Measurements from ENCODE around the gene ZNF646.

Gene ZNF646

DNA sequence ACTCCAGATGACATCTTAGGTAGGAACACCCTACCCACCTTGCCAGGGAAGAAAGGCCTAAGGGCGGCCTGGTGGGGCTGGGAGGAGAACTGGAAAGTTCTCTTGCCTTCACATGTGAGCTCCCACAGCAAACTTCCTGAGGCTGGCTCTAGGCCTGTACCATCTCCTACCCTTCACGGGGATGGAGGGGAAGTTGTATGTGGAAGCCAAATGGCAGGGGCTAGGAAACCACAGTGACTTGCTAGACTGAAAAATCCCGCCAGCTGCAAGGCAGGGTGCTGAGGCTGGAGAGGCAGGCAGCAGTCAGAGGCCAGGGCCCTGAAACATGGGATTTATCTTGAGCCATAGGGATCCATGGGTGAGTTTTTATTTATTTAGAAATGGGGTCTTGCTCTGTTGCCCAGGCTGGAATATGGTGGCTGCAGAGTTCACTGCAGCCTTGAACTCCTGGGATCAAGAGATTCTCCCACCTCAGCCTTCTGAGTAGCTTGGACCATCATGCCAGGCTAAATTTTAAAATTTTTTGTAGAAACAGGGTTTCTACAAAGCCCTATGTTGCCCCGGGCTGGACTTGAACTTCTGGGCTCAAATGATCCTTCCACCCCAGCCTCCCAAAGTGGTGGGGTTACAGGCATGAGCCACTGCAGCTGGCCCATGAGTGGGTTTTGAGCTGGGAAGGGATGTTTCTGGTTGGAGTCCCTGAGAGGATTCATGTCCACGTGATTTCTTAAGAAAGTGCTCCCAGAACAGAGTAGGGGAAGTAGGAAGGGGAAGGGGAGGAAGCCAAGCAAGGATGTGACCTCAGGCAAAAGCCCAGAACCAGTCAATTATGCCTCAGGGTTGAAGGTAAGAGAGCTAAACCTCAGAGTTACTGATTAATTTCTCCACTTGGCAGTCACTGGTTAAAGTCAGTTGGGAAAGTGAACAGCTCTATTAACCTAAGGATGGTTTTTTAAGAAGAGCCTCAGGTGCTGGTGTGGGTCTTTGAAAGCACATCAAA, 39.2 kb downstream of the ZNF646 start:
- no peaks in the 10 kb centered on the region for H3K27me3 ChIP-seq (ENCODE audit: insufficient read depth, low read length)
- peaks cover 36% of the 10 kb centered on the region for H3K36me3 ChIP-seq (ENCODE audit: insufficient read depth, low read depth, low read length)
- H3K4me3 ChIP-seq (ENCODE audit: low read length), result no peak overlapping the region
- H3K27ac ChIP-seq (ENCODE audit: low read length), result no peak overlapping the region
- no peak overlapping the region for H3K9ac ChIP-seq (ENCODE audit: low read depth, low read length)
- H3K9me3 ChIP-seq (ENCODE audit: insufficient read depth, low read depth, low read length), result no peaks in the 10 kb centered on the region
- peaks cover 4% of the 10 kb centered on the region for H3K4me1 ChIP-seq (ENCODE audit: insufficient read depth, low read length)

DNA sequence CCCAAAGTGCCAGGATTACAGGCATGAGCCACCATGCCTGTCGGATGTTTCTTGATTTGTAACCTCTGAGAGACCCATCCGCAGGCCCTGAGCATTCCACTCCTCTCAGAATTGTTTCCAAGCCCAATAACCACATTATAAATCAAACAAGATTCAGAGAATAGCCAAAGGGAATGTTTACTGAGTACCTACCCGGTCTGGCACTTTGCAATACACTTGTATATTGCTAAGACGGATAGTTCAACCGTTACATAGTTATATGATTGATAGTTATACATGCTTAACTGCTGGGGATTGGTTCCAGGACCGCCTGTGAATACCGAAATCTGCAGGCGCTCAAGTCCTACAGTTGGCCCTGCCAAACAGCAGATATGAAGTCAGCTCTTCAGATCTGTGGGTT, 40.2 kb downstream of the ZNF646 start:
- H3K27ac ChIP-seq (ENCODE audit: low read length), result no peak overlapping the region
- H3K36me3 ChIP-seq (ENCODE audit: insufficient read depth, low read depth, low read length), result peaks cover 44% of the 10 kb centered on the region
- H3K9ac ChIP-seq (ENCODE audit: low read depth, low read length), result no peak overlapping the region
- no peak overlapping the region for H3K4me3 ChIP-seq (ENCODE audit: low read length)
- H3K27me3 ChIP-seq (ENCODE audit: insufficient read depth, low read length), result no peaks in the 10 kb centered on the region
- H3K9me3 ChIP-seq (ENCODE audit: insufficient read depth, low read depth, low read length), result no peaks in the 10 kb centered on the region
- peaks cover 5% of the 10 kb centered on the region for H3K4me1 ChIP-seq (ENCODE audit: insufficient read depth, low read length)

DNA sequence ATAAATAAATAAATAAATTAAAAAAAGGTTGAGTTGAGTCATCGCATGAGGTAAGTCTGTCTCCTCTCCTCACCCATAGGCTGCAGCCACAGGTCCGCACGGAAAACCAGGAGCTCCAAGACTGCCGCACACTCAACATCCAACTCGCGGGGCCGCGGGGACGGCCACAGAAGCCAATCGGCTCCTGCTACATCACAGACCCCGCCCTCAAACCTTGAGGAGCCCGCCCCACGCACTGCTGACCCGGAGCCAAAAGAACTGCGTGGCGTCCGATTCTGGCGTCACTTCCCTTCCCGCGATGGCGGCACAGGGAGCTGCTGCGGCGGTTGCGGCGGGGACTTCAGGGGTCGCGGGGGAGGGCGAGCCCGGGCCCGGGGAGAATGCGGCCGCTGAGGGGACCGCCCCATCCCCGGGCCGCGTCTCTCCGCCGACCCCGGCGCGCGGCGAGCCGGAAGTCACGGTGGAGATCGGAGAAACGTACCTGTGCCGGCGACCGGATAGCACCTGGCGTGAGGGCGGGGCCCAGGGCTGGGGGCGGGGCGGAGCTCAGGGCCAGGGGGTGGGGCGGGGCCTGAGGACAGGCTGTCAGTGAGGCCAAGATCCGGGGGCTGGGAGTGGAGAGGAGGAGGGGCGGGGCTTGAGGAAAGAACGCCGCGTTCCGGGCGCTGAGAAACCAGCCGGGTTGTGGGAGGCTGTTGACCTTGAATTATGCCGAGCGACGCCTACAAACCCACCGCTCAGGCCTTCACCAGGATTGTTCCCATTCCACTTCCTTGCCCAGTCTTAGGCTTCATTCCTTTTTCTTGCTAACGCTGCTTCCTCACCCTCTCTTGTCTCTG, 43.4 kb downstream of the ZNF646 start, which contains the start of gene KAT8:
KAT8 (plus strand) TSS at position 281 of the 839 bp plus-strand sequence; CDS start at position 299, 18 bp downstream.
- Histone ChIP-seq H3K4me1 (ENCODE audit: insufficient read depth, low read length) (peaks cover 5% of the 10 kb centered on the region), H3K27ac (ENCODE audit: low read length) (peak within 1 kb of the TSS; percentile 44), H3K36me3 (ENCODE audit: insufficient read depth, low read depth, low read length) (peaks cover 46% of the 10 kb centered on the region), H3K27me3 (ENCODE audit: insufficient read depth, low read length) (no peaks in the 10 kb centered on the region), H3K9me3 (ENCODE audit: insufficient read depth, low read depth, low read length) (no peaks in the 10 kb centered on the region), H3K9ac (ENCODE audit: low read depth, low read length) (peak within 1 kb of the TSS; percentile 81), H3K4me3 (ENCODE audit: low read length) (peak within 1 kb of the TSS; percentile 85)

DNA sequence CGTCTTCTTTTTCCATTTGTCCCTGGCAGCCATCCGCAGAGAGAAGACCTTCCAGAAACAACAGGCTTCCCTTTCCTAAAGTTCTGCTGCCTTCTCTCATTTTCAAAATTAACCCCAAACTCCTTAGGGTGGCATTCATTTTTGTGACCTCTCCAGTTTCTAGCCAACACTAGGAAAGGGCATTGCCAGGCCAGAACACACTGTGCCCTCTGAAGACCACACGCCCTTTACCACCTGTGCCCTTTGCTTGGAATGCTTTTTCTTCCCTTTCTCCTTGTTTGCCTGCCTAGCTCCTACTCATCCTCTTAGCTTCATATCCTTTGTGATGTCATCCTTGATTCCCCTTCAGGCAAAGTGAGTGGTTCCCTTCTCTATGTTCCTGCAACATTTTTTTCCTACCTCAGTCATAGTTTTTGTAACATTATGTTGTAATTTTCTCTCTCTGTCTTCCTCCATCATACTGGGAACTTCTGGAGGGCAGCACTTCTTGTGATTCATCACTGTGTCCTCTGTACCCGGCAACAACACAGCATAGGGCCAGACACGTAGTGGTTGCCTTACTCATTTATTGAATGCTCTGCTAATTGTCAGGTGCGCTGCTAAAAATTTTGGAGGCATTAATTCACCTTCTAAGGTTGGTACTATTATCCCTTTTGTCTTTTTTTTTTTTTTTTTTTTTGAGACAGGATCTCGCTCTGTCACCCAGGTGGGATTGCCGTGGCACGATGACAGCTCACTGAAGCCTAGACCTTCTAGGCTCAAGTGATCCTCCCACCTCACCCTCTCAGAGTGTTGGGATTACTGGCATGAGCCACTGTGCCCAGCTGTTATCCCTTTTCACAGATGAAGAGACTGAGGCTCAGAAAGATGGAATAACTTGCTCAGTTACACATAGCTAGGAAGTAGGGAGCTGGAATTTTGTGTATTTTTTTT, 44.3 kb downstream of the ZNF646 start:
- Histone ChIP-seq H3K36me3 (ENCODE audit: insufficient read depth, low read depth, low read length) (peaks cover 42% of the 10 kb centered on the region), H3K27me3 (ENCODE audit: insufficient read depth, low read length) (no peaks in the 10 kb centered on the region), H3K9ac (ENCODE audit: low read depth, low read length) (peak overlapping the region; percentile 81), H3K9me3 (ENCODE audit: insufficient read depth, low read depth, low read length) (no peaks in the 10 kb centered on the region), H3K4me1 (ENCODE audit: insufficient read depth, low read length) (peaks cover 5% of the 10 kb centered on the region), H3K27ac (ENCODE audit: low read length) (peak overlapping the region; percentile 44), H3K4me3 (ENCODE audit: low read length) (peak overlapping the region; percentile 85)

DNA sequence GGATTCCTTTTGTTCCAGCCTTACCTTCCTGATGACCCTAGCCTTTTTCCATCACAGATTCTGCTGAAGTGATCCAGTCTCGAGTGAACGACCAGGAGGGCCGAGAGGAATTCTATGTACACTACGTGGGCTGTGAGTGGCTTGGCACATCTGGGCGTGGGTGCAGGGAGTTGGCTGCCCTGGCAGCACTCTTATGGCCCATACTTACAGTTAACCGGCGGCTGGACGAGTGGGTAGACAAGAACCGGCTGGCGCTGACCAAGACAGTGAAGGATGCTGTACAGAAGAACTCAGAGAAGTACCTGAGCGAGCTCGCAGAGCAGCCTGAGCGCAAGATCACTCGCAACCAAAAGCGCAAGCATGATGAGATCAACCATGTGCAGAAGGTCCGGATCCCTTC, 45.9 kb downstream of the ZNF646 start:
- Histone ChIP-seq H3K36me3 (ENCODE audit: insufficient read depth, low read depth, low read length) (peaks cover 47% of the 10 kb centered on the region), H3K27ac (ENCODE audit: low read length) (no peak overlapping the region), H3K4me1 (ENCODE audit: insufficient read depth, low read length) (peaks cover 5% of the 10 kb centered on the region), H3K27me3 (ENCODE audit: insufficient read depth, low read length) (no peaks in the 10 kb centered on the region), H3K4me3 (ENCODE audit: low read length) (no peak overlapping the region), H3K9me3 (ENCODE audit: insufficient read depth, low read depth, low read length) (no peaks in the 10 kb centered on the region), H3K9ac (ENCODE audit: low read depth, low read length) (no peak overlapping the region)

DNA sequence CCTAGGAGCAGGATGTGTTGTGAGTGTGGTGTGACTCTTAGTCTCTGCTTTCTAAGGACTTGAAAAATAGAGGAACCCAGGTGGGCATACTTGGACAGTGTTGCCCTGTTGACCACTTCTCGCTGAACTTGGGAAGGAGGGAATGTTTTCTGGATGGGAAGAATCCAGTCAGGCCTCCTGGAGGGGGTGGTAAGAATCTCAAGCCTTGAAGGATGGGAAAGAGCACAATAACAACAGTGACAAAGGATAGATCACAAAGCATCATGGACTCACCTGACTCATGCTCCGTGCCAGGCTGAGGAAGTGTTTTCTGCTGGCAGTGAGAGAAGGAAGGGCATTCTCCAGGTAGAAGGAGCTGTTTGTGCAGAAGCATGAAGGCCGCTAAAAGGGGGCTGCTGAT, 51.6 kb downstream of the ZNF646 start:
- no peaks in the 10 kb centered on the region for H3K9me3 ChIP-seq (ENCODE audit: insufficient read depth, low read depth, low read length)
- peaks cover 40% of the 10 kb centered on the region for H3K36me3 ChIP-seq (ENCODE audit: insufficient read depth, low read depth, low read length)
- H3K27ac ChIP-seq (ENCODE audit: low read length), result no peak overlapping the region
- no peak overlapping the region for H3K9ac ChIP-seq (ENCODE audit: low read depth, low read length)
- H3K4me1 ChIP-seq (ENCODE audit: insufficient read depth, low read length), result 0 out of 2 replicates have a peak, but pooled peaks cover 3% of the 10 kb centered on the region
- H3K4me3 ChIP-seq (ENCODE audit: low read length), result no peak overlapping the region
- no peaks in the 10 kb centered on the region for H3K27me3 ChIP-seq (ENCODE audit: insufficient read depth, low read length)

DNA sequence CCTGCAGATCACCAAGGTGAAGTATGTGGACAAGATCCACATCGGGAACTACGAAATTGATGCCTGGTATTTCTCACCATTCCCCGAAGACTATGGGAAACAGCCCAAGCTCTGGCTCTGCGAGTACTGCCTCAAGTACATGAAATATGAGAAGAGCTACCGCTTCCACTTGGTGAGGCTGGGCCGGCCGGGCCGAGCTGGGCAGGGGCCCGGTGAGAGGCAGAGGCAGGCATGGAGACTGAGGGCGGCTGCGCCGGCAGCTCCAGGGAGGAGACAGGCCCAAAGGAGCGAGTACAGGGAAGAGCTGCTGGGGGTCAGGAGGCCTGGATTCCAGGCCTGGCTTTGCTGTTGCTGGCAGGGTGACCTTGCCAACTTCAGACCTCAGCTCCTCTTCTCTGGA, 53.0 kb downstream of the ZNF646 start:
- no peak overlapping the region for H3K9ac ChIP-seq (ENCODE audit: low read depth, low read length)
- no peak overlapping the region for H3K4me3 ChIP-seq (ENCODE audit: low read length)
- H3K4me1 ChIP-seq (ENCODE audit: insufficient read depth, low read length), result 0 out of 2 replicates have a peak, but pooled peaks cover 7% of the 10 kb centered on the region
- H3K27ac ChIP-seq (ENCODE audit: low read length), result no peak overlapping the region
- no peaks in the 10 kb centered on the region for H3K27me3 ChIP-seq (ENCODE audit: insufficient read depth, low read length)
- H3K9me3 ChIP-seq (ENCODE audit: insufficient read depth, low read depth, low read length), result no peaks in the 10 kb centered on the region
- peaks cover 39% of the 10 kb centered on the region for H3K36me3 ChIP-seq (ENCODE audit: insufficient read depth, low read depth, low read length)

DNA sequence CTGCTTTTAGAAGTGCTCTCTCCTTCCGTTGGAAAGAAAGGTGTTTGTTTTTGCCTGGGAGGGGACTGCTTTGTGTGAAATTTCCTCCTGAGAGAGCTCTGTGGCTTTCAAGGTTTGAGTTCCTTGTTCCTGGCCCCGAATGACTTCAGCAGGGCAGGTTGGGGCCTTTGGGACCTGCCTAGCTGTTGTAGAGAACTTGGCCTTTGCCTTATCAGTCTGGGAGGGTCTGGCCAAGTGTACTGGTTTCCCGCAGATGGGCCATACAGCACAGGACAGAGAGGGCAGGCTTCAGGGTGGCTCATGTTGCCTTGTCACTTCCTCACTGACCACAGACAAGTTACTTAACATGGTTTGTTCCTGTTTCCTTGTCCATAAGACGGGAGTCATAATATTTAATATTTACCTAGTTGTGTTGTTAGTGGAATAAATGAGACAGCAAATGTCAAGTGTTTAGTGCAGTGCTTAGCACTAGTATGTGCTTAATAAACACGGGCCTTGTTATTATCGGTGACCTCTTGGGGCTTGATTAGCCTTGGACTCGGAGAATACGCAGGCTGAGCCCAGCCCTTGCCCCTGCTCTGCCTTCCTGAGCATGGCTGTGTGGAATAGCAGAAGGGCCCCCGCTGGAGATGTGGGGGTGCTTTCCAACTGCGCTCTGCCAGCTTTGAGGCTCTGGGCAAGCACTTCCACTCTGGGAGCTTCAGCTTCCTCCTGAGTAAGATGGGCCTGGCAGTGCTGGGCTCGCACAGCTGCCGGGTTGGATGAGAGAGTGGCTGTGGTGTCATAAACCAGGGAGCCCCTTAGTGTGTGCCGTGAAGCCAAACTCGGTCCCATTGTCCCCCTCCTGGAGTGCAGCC, 54.7 kb downstream of the ZNF646 start:
- Histone ChIP-seq H3K4me3 (ENCODE audit: low read length) (no peak overlapping the region), H3K4me1 (ENCODE audit: insufficient read depth, low read length) (peaks cover 15% of the 10 kb centered on the region), H3K36me3 (ENCODE audit: insufficient read depth, low read depth, low read length) (peaks cover 41% of the 10 kb centered on the region), H3K27me3 (ENCODE audit: insufficient read depth, low read length) (no peaks in the 10 kb centered on the region), H3K9ac (ENCODE audit: low read depth, low read length) (no peak overlapping the region), H3K27ac (ENCODE audit: low read length) (no peak overlapping the region), H3K9me3 (ENCODE audit: insufficient read depth, low read depth, low read length) (no peaks in the 10 kb centered on the region)

DNA sequence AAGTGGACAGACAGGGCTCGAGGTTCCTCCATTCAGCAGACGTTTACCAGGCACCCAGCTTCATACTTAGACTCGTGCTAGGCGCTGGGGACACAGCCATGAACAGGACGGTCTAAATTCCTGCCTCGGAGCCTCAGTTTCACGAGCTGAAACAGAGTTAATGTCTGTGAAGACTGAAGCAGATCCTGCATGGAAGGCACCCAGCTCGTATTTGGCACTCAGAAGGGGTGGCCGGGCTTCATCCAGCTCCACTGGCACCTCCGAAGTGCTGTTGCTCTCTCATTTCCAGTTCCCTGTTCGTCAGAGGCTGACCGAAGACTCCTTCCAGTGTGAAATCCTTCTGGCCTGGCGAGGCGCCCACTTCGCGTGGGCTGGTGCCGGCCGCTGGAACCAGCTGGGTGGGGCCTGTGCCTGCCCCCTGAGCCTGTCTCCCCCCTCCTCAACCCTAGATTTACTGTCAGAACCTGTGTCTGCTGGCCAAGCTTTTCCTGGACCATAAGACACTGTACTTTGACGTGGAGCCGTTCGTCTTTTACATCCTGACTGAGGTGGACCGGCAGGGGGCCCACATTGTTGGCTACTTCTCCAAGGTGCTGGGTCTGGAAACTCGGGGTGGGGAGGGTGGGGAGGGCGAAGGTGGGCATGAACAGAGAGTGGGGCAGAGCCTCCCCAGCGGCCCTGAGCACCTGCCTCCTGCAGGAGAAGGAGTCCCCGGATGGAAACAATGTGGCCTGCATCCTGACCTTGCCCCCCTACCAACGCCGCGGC, 55.5 kb downstream of the ZNF646 start:
- Histone ChIP-seq H3K27ac (ENCODE audit: low read length) (no peak overlapping the region), H3K9me3 (ENCODE audit: insufficient read depth, low read depth, low read length) (no peaks in the 10 kb centered on the region), H3K9ac (ENCODE audit: low read depth, low read length) (no peak overlapping the region), H3K4me3 (ENCODE audit: low read length) (no peak overlapping the region), H3K36me3 (ENCODE audit: insufficient read depth, low read depth, low read length) (peaks cover 40% of the 10 kb centered on the region), H3K4me1 (ENCODE audit: insufficient read depth, low read length) (peaks cover 23% of the 10 kb centered on the region), H3K27me3 (ENCODE audit: insufficient read depth, low read length) (no peaks in the 10 kb centered on the region)
